GM23338 (cell line): ENCODE results near the gene GLUD2. TPM values are rescaled to one million over a fixed set of nuclear protein-coding genes. Genes with fewer than 3 reads are reported as not detected.

Experiments used
- CREB1 ChIP-seq: fragments of 250-450 bp; sonication (Bioruptor Pico); IDR thresholded peaks from 2 replicates; pipeline ENCODE4 v1.5.0; 2020; ENCODE audit warnings: low read depth, mild to moderate bottlenecking, moderate library complexity
- ETS1 ChIP-seq: IDR thresholded peaks from 2 replicates; pipeline ENCODE4 v1.6.1; 2016; ENCODE audit warnings: antibody characterized with exemption
- POLR2AphosphoS5 ChIP-seq: IDR thresholded peaks from 2 replicates; pipeline ENCODE4 v1.6.1; 2016; ENCODE audit warnings: antibody characterized with exemption, low read depth
- ZNF331 ChIP-seq: fragments of 250-450 bp; sonication (Bioruptor Pico); IDR thresholded peaks from 2 replicates; pipeline ENCODE4 v1.5.0; 2020; ENCODE audit warnings: low read depth, mild to moderate bottlenecking, moderate library complexity
- ZNF462 ChIP-seq: fragments of 250-450 bp; sonication (Bioruptor Pico); IDR thresholded peaks from 2 replicates; pipeline ENCODE4 v1.5.0; 2020; ENCODE audit warnings: mild to moderate bottlenecking, moderate library complexity
- polyA plus RNA-seq: library from polyadenylated mRNA; unstranded; fragments of >200 nt; fragmentation: Nextera tagmentation; extraction: Ambion mirVana; gene quantifications from 2 replicates; pipeline ENCODE4 v1.2.1, GENCODE V29; 2016
- total RNA-seq: library from RNA; depleted of rRNA; stranded (reverse); fragments of >200 nt; shearing (Covaris generic); gene quantifications from 2 replicates; pipeline ENCODE4 v1.2.3, GENCODE V29; 2014
- TF ChIP-seq, protein P1 (sequence below): IDR thresholded peaks from one replicate; pipeline ENCODE4 v1.6.1; 2018; ENCODE audit warnings: antibody characterized with exemption; ENCODE audit not compliant: unreplicated experiment

GLUD2 gene
- total and polyA plus RNA-seq, 2 experiments from 2014 or later: 0.16 to 1.5 TPM

DNA sequence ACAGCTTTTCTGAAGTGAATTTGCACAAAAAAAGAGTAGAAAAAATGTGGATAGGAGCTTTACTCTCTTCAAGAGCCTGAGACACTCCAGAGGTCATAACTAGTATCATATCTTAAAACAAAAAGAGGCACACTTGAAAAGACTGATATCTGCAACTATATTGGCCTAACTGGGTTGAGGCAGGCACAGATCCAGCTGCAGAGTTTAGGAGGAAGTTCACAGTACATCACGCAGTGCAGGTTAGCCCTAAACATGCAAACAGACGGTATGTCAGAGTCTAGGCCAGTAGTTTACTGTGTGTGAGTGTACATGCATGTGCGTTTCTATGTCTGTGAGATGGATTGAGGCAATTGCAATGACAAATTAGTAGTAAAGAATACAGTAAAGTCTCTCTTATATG lies 37.6 kb upstream of the GLUD2 start (continued):
- TF ChIP-seq ZNF462 (CRISPR knock-in tag) (no peak), ZNF331 (CRISPR knock-in tag) (no peak), ETS1 (no peak), CREB1 (CRISPR knock-in tag) (no peak), POLR2AphosphoS5 (no peak)
- TF ChIP-seq, protein P1, sequence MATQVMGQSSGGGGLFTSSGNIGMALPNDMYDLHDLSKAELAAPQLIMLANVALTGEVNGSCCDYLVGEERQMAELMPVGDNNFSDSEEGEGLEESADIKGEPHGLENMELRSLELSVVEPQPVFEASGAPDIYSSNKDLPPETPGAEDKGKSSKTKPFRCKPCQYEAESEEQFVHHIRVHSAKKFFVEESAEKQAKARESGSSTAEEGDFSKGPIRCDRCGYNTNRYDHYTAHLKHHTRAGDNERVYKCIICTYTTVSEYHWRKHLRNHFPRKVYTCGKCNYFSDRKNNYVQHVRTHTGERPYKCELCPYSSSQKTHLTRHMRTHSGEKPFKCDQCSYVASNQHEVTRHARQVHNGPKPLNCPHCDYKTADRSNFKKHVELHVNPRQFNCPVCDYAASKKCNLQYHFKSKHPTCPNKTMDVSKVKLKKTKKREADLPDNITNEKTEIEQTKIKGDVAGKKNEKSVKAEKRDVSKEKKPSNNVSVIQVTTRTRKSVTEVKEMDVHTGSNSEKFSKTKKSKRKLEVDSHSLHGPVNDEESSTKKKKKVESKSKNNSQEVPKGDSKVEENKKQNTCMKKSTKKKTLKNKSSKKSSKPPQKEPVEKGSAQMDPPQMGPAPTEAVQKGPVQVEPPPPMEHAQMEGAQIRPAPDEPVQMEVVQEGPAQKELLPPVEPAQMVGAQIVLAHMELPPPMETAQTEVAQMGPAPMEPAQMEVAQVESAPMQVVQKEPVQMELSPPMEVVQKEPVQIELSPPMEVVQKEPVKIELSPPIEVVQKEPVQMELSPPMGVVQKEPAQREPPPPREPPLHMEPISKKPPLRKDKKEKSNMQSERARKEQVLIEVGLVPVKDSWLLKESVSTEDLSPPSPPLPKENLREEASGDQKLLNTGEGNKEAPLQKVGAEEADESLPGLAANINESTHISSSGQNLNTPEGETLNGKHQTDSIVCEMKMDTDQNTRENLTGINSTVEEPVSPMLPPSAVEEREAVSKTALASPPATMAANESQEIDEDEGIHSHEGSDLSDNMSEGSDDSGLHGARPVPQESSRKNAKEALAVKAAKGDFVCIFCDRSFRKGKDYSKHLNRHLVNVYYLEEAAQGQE: no peak
